ENCODE data around the gene EMX2.

GRCh38 chr10:117514971-117515370 lies 27.6 kb upstream of the EMX2 start:
- TF ChIP-seq CTCF (conservative IDR thresholded peaks at IDR 0.05; ENCODE audit: low read depth in 2 of 2) (no peak), POLR2AphosphoS5 (IDR thresholded peaks at IDR 0.05; ENCODE audit: low read depth) (no peak), EZH2phosphoT487 (IDR thresholded peaks at IDR 0.05; ENCODE audit: unreplicated experiment) (no peak), EZH2 (IDR thresholded peaks at IDR 0.05; ENCODE audit: low read depth, unreplicated experiment) (no peak), ZNF331 (CRISPR knock-in tag; IDR thresholded peaks at IDR 0.05; ENCODE audit: low read depth) (no peak)
